Ascending aorta (tissue), 2 donors: ENCODE results near the gene CCL25. TPM values are rescaled to one million over a fixed set of nuclear protein-coding genes. Genes with fewer than 3 reads are reported as not detected.
A peak's percentile ranks its signal among the peaks of the same experiment; 100 is the strongest.

Experiments
- DNase-seq, 2 donors: peaks; one replicate each; pipeline ENCODE4 v3.0.0-alpha.2; 2019; ENCODE audit warnings: low spot score in 2 of 2
- H3K27ac ChIP-seq, 2 donors: fragments of 200-600 bp; sonication (generic); one replicate each; pipeline ENCODE4 v1.5.1; 2016 to 2017; ENCODE audit warnings: mild to moderate bottlenecking in 1 of 2
- H3K27me3 ChIP-seq: fragments of 200-600 bp; sonication (generic); one replicate; pipeline ENCODE4 v1.5.1; 2017
- H3K36me3 ChIP-seq, 2 donors: fragments of 200-600 bp; sonication (generic); one replicate each; pipeline ENCODE4 v1.5.1; 2016
- H3K4me1 ChIP-seq, 2 donors: fragments of 200-600 bp; sonication (generic); one replicate each; pipeline ENCODE4 v1.5.1; 2016 to 2017; ENCODE audit warnings: mild to moderate bottlenecking in 1 of 2
- H3K4me3 ChIP-seq, 2 donors: fragments of 200-600 bp; sonication (generic); one replicate each; pipeline ENCODE4 v1.5.1; 2016 to 2017; ENCODE audit warnings: mild to moderate bottlenecking in 1 of 2
- H3K9me3 ChIP-seq, 2 donors: fragments of 200-600 bp; sonication (generic); one replicate each; pipeline ENCODE4 v1.5.1; 2016
- intact Hi-C: fragments of 100-400 bp; cut with DNase I; formaldehyde crosslinking; loops from one replicate; pipeline ENCODE4 v1.15.1; 2023
- total RNA-seq: library from RNA; depleted of rRNA; stranded (reverse); fragments of >200 nt; gene quantifications from one replicate; pipeline ENCODE4 v1.1.0, GENCODE V29; 2016
- TF ChIP-seq, protein P1 (sequence below), 3 experiments: fragments of 200-600 bp in 2 of 3; fragments of 450-650 bp in 1 of 3; sonication (generic) in 2 of 3; IDR thresholded peaks; one replicate each; pipeline ENCODE4 v1.5.1; 2016 to 2019; ENCODE audit warnings: antibody characterized with exemption in 3 of 3, mild to moderate bottlenecking in 1 of 3, moderate library complexity in 1 of 3

Gene CCL25
- total RNA-seq, 1 donor from 2014 or later: not detected

- H3K4me1 ChIP-seq: no peaks in the 10 kb centered on the region
- H3K27ac ChIP-seq: no peak overlapping the region
- no peaks in the 10 kb centered on the region for H3K36me3 ChIP-seq
- intact Hi-C loops: no loop called here
- TF ChIP-seq, protein P1, sequence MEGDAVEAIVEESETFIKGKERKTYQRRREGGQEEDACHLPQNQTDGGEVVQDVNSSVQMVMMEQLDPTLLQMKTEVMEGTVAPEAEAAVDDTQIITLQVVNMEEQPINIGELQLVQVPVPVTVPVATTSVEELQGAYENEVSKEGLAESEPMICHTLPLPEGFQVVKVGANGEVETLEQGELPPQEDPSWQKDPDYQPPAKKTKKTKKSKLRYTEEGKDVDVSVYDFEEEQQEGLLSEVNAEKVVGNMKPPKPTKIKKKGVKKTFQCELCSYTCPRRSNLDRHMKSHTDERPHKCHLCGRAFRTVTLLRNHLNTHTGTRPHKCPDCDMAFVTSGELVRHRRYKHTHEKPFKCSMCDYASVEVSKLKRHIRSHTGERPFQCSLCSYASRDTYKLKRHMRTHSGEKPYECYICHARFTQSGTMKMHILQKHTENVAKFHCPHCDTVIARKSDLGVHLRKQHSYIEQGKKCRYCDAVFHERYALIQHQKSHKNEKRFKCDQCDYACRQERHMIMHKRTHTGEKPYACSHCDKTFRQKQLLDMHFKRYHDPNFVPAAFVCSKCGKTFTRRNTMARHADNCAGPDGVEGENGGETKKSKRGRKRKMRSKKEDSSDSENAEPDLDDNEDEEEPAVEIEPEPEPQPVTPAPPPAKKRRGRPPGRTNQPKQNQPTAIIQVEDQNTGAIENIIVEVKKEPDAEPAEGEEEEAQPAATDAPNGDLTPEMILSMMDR (IDR thresholded peaks at IDR 0.05): no peak
- peaks cover 5 to 9% of the 10 kb centered on the region in 2 donors for H3K9me3 ChIP-seq
- H3K27me3 ChIP-seq: no peaks in the 10 kb centered on the region
- H3K4me3 ChIP-seq: no peak overlapping the region
- no peak for DNase-seq
Observed at GRCh38 chr19:8064911-8065874, 12.6 kb downstream of the CCL25 start.

DNA sequence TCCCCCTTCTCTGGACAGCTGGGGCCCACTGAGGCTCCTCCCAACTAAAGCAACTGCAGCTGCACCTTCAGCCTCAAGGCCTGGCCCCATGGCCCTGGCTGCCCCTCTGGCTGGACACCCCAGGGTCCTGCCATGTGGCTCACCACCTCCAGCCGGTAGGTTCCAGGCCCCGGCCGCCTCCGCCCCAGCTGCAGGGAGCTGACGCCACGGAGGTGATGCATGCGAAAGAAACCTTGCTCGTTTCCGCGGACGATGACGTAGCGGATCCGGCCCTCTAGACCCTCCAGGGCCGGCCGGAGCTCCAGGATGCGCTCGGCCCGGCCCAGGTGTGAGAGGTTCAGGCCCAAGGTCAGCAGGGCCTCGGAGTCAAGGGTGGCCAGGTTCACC, 13.3 kb downstream of the CCL25 start:
- H3K36me3 ChIP-seq: no peaks in the 10 kb centered on the region
- TF ChIP-seq, protein P1 (IDR thresholded peaks at IDR 0.05): no peak
- DNase-seq: no peak
- no peak overlapping the region for H3K4me3 ChIP-seq
- H3K27me3 ChIP-seq: no peaks in the 10 kb centered on the region
- no peak overlapping the region for H3K27ac ChIP-seq
- no peaks in the 10 kb centered on the region for H3K4me1 ChIP-seq
- intact Hi-C loops: no loop called here
- H3K9me3 ChIP-seq: peaks cover 5 to 13% of the 10 kb centered on the region in 2 donors

- no peaks in the 10 kb centered on the region for H3K27me3 ChIP-seq
- peaks cover 5 to 15% of the 10 kb centered on the region in 2 donors for H3K9me3 ChIP-seq
- no peaks in the 10 kb centered on the region for H3K4me1 ChIP-seq
- intact Hi-C loops: no loop called here
- H3K36me3 ChIP-seq: no peaks in the 10 kb centered on the region
- TF ChIP-seq, protein P1 (IDR thresholded peaks at IDR 0.05): peak in 1 of 3 experiments; percentile 15
- no peak for DNase-seq
- H3K4me3 ChIP-seq: no peak overlapping the region
- no peak overlapping the region for H3K27ac ChIP-seq
Observed at GRCh38 chr19:8069096-8069973, 16.8 kb downstream of the CCL25 start.

GRCh38 chr19:8071912-8072311, 19.4 kb downstream of the CCL25 start:
- Histone ChIP-seq H3K4me3 (no peak overlapping the region), H3K27ac (no peak overlapping the region), H3K36me3 (no peaks in the 10 kb centered on the region), H3K9me3 (peaks cover 5 to 15% of the 10 kb centered on the region in 2 donors), H3K27me3 (no peaks in the 10 kb centered on the region), H3K4me1 (no peaks in the 10 kb centered on the region)
- TF ChIP-seq, protein P1 (IDR thresholded peaks at IDR 0.05): no peak
- DNase-seq: no peak
- intact Hi-C loops: no loop called here

GRCh38 chr19:8074501-8074900, 21.9 kb downstream of the CCL25 start:
- no peaks in the 10 kb centered on the region for H3K36me3 ChIP-seq
- H3K9me3 ChIP-seq: peaks cover 3 to 12% of the 10 kb centered on the region in 2 donors
- no peak for DNase-seq
- TF ChIP-seq, protein P1 (IDR thresholded peaks at IDR 0.05): no peak
- no peaks in the 10 kb centered on the region for H3K27me3 ChIP-seq
- intact Hi-C loops: no loop called here
- H3K4me1 ChIP-seq: no peaks in the 10 kb centered on the region
- H3K4me3 ChIP-seq: no peak overlapping the region
- H3K27ac ChIP-seq: no peak overlapping the region
